Parathyroid adenoma (tissue), 2 donors: Measurements from ENCODE around the gene MS4A10.

Source experiments
- H2AFZ ChIP-seq: fragments of 300-600 bp; sonication (generic); one replicate; pipeline ENCODE4 v1.7.0; 2017; ENCODE audit warnings: antibody characterized with exemption, mild to moderate bottlenecking
- H3K27ac ChIP-seq: fragments of 300-600 bp; sonication (generic); one replicate; pipeline ENCODE4 v1.7.0; 2017
- H3K27me3 ChIP-seq: fragments of 300-600 bp; sonication (generic); one replicate; pipeline ENCODE4 v1.7.0; 2017; ENCODE audit warnings: low read length; ENCODE audit not compliant: control insufficient read depth, insufficient read depth
- H3K36me3 ChIP-seq: fragments of 300-600 bp; sonication (generic); one replicate; pipeline ENCODE4 v1.7.0; 2017; ENCODE audit warnings: low read length; ENCODE audit not compliant: control insufficient read depth, insufficient read depth
- H3K4me1 ChIP-seq: fragments of 300-600 bp; sonication (generic); one replicate; pipeline ENCODE4 v1.7.0; 2017; ENCODE audit warnings: control low read depth
- H3K4me2 ChIP-seq: fragments of 300-600 bp; sonication (generic); one replicate; pipeline ENCODE4 v1.7.0; 2017; ENCODE audit warnings: low read length
- H3K4me3 ChIP-seq: fragments of 300-600 bp; sonication (generic); one replicate; pipeline ENCODE4 v1.7.0; 2017; ENCODE audit warnings: low read depth, low read length
- H3K79me2 ChIP-seq: fragments of 300-600 bp; sonication (generic); one replicate; pipeline ENCODE4 v1.7.0; 2017; ENCODE audit warnings: control low read depth
- H3K9ac ChIP-seq: fragments of 300-600 bp; sonication (generic); one replicate; pipeline ENCODE4 v1.7.0; 2017; ENCODE audit warnings: mild to moderate bottlenecking
- H3K9me3 ChIP-seq: fragments of 300-600 bp; sonication (generic); one replicate; pipeline ENCODE4 v1.7.0; 2017; ENCODE audit warnings: low read length; ENCODE audit not compliant: control insufficient read depth
- CTCF ChIP-seq: fragments of 300-600 bp; sonication (generic); IDR thresholded peaks from one replicate; pipeline ENCODE4 v1.7.0; 2017; ENCODE audit warnings: antibody characterized with exemption, mild to moderate bottlenecking
- donor health status: primary hyperparathyroidism.

MS4A10 gene

GRCh38 chr11:60775420-60775961, 9.6 kb upstream of the MS4A10 start:
- peak; percentile 80 for TF ChIP-seq CTCF
- Histone ChIP-seq H3K9me3 (no peaks in the 10 kb centered on the region), H3K4me2 (no peak overlapping the region), H3K9ac (no peak overlapping the region), H3K27ac (no peak overlapping the region), H3K4me3 (no peak overlapping the region), H3K4me1 (no peaks in the 10 kb centered on the region), H3K27me3 (no peaks in the 10 kb centered on the region), H2AFZ (peak overlapping the region; percentile 3), H3K36me3 (no peaks in the 10 kb centered on the region), H3K79me2 (no peaks in the 10 kb centered on the region)

GRCh38 chr11:60776167-60776566, 9.0 kb upstream of the MS4A10 start:
- H3K9me3 ChIP-seq = no peaks in the 10 kb centered on the region
- no peaks in the 10 kb centered on the region for H3K36me3 ChIP-seq
- no peak overlapping the region for H3K4me3 ChIP-seq
- no peaks in the 10 kb centered on the region for H3K79me2 ChIP-seq
- H3K27me3 ChIP-seq = no peaks in the 10 kb centered on the region
- H3K4me2 ChIP-seq = no peak overlapping the region
- H3K9ac ChIP-seq = no peak overlapping the region
- TF ChIP-seq CTCF = no peak
- no peaks in the 10 kb centered on the region for H3K4me1 ChIP-seq
- no peak overlapping the region for H3K27ac ChIP-seq
- H2AFZ ChIP-seq = no peak overlapping the region

- no peaks in the 10 kb centered on the region for H3K4me1 ChIP-seq
- H3K27ac ChIP-seq = no peak overlapping the region
- H3K79me2 ChIP-seq = no peaks in the 10 kb centered on the region
- H3K27me3 ChIP-seq = no peaks in the 10 kb centered on the region
- no peak overlapping the region for H3K4me3 ChIP-seq
- H2AFZ ChIP-seq = no peak overlapping the region
- no peaks in the 10 kb centered on the region for H3K9me3 ChIP-seq
- no peak overlapping the region for H3K4me2 ChIP-seq
- no peak for TF ChIP-seq CTCF
- H3K9ac ChIP-seq = no peak overlapping the region
- no peaks in the 10 kb centered on the region for H3K36me3 ChIP-seq
Measured at GRCh38 chr11:60777106-60777505, 8.0 kb upstream of the MS4A10 start.

GRCh38 chr11:60777572-60777971, 7.6 kb upstream of the MS4A10 start:
- H3K27ac ChIP-seq = no peak overlapping the region
- no peaks in the 10 kb centered on the region for H3K4me1 ChIP-seq
- no peak for TF ChIP-seq CTCF

GRCh38 chr11:60780065-60780464, 5.1 kb upstream of the MS4A10 start:
- Histone ChIP-seq H3K79me2 (no peaks in the 10 kb centered on the region), H3K27me3 (no peaks in the 10 kb centered on the region), H3K4me2 (no peak overlapping the region), H3K36me3 (no peaks in the 10 kb centered on the region), H2AFZ (no peak overlapping the region), H3K4me3 (no peak overlapping the region), H3K27ac (no peak overlapping the region), H3K9me3 (no peaks in the 10 kb centered on the region), H3K9ac (no peak overlapping the region), H3K4me1 (no peaks in the 10 kb centered on the region)
- no peak for TF ChIP-seq CTCF

More at GRCh38 chr11:60777572-60777971, 7.6 kb upstream of the MS4A10 start:
- Histone ChIP-seq H3K9ac (no peak overlapping the region), H3K27me3 (no peaks in the 10 kb centered on the region), H3K4me3 (no peak overlapping the region), H3K36me3 (no peaks in the 10 kb centered on the region), H3K4me2 (no peak overlapping the region), H2AFZ (no peak overlapping the region), H3K9me3 (no peaks in the 10 kb centered on the region), H3K79me2 (no peaks in the 10 kb centered on the region)
